ENCODE data around the gene ZNF48. TPM values are rescaled to one million over a fixed set of nuclear protein-coding genes. Genes with fewer than 3 reads are reported as not detected.

ZNF48 gene
- polyA plus RNA-seq, 1 of the 3 experiments (the other 2 are of a cell fraction) = 8.8 TPM

DNA sequence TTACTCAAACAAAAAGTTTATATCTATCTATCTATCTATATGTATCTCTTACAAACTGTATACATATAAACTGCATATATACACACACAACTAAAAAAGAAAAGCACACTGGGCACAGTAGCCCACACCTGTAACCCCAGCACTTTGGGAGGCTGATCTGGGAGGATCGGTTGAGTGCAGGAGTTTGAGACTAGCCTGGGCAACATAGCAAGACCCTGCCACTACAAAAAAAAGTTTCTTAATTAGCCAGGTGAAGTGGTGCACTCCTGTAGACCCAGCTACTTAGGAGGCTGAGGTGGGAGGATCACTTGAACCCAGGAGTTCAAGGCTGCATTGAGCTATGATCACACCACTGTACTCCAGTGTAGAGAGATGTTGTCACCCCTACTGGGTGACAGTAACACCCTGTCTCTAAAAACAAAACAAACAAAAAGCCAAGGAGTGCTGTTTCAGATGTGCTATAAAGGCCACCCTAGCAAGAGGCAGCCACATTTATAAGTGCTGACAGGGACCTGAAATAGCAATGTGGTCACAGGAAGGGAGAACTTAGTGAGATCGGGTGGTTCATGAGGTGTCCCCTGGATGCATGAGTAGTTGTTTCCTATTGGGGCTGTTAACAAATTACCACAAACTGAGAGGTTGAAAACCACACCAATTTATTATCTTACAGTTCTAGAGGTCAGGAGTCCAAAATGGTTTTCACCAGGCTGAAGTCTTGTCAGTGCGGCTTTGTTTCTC, 44.9 kb upstream of the ZNF48 start:
- CTCF ChIA-PET = interaction anchor here (2.3 kb wide), 1 partner anchor 59 kb away, joined by 8 read pairs; no protein-coding TSS in a partner anchor
- H3K4me1 ChIP-seq (ENCODE audit: control insufficient read depth in 1 of 2, insufficient read depth in 2 of 2, low read depth in 1 of 2, low read length in 1 of 2) = peaks cover 18 to 23% of the 10 kb centered on the region in 2 experiments; a peak in 3 of 4 replicates
- POLR2A ChIA-PET = interaction anchor here (0.6 kb wide), 1 partner anchor 1422 kb away, joined by 3 read pairs; no protein-coding TSS in a partner anchor
- peak overlapping the region in 1 of 2 experiments; percentile 26; a peak in 1 of 4 replicates for H3K27ac ChIP-seq (ENCODE audit: low read depth in 2 of 2, low read length in 1 of 2)
- H3K9ac ChIP-seq = no peak overlapping the region
- no peak overlapping the region for H2AFZ ChIP-seq (ENCODE audit: low read depth)
- H3K27me3 ChIP-seq (ENCODE audit: insufficient read depth) = no peaks in the 10 kb centered on the region
- peaks cover 26% of the 10 kb centered on the region for H3K79me2 ChIP-seq (ENCODE audit: insufficient read depth)
- peaks cover 13% of the 10 kb centered on the region for H3F3A ChIP-seq (replicated peaks; ENCODE audit: insufficient read depth)
- peaks cover 21% of the 10 kb centered on the region for H4K20me1 ChIP-seq (ENCODE audit: insufficient read depth)
- H3K36me3 ChIP-seq (replicated peaks in 1 of 2; ENCODE audit: control insufficient read depth in 1 of 2, insufficient read depth in 2 of 2, low read length in 1 of 2) = peaks cover 22 to 37% of the 10 kb centered on the region in 2 experiments
- DNase-seq = no peak
- H3K4me2 ChIP-seq = no peak overlapping the region
- H3K9me2 ChIP-seq = no peaks in the 10 kb centered on the region
- WGBS (ENCODE audit: low lambda C conversion rate) = 85% methylated on average over 3 of the region's 3 CpGs
- no peak overlapping the region for H3K4me3 ChIP-seq (ENCODE audit: low read depth in 2 of 2, low read length in 1 of 2)
- H3K9me3 ChIP-seq = no peaks in the 10 kb centered on the region
- TF ChIP-seq JUND (IDR thresholded peaks at IDR 0.05) (no peak), RCOR1 (IDR thresholded peaks at IDR 0.05; ENCODE audit: low read length) (no peak), YY1 (IDR thresholded peaks at IDR 0.05; ENCODE audit: low read depth) (no peak), EP300 (IDR thresholded peaks at IDR 0.05; ENCODE audit: borderline replicate concordance in 1 of 2, low read depth in 1 of 2, low read length in 1 of 2) (no peak), RFX5 (IDR thresholded peaks at IDR 0.05; ENCODE audit: low read length) (no peak)

DNA sequence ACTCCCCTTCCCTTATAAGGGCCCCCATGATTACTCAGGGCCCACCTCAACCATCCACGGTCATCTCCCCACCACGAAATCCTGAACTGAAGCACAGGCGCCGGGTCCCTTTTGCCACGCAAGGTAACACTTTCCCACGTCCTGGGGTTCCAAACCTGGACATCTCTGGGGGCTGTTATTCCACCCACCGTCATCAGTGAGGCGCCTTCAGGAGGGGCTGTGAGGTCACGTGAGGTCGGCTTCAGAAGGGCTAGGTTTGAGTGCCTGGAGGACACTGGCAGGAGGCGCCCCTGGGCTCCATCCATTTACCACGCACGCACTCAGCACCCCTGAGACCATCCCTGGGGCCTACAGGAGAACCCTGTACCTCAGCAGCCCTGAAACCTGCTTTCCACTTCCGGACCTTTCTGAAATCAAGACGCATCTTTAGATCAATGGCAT, 44.2 kb upstream of the ZNF48 start:
- ChIA-PET CTCF (interaction anchor here (2.3 kb wide), 1 partner anchor 58 kb away, joined by 8 read pairs; no protein-coding TSS in a partner anchor), POLR2A (no interaction called here)
- WGBS (ENCODE audit: low lambda C conversion rate) = 95% methylated on average over 13 of the region's 15 CpGs

DNA sequence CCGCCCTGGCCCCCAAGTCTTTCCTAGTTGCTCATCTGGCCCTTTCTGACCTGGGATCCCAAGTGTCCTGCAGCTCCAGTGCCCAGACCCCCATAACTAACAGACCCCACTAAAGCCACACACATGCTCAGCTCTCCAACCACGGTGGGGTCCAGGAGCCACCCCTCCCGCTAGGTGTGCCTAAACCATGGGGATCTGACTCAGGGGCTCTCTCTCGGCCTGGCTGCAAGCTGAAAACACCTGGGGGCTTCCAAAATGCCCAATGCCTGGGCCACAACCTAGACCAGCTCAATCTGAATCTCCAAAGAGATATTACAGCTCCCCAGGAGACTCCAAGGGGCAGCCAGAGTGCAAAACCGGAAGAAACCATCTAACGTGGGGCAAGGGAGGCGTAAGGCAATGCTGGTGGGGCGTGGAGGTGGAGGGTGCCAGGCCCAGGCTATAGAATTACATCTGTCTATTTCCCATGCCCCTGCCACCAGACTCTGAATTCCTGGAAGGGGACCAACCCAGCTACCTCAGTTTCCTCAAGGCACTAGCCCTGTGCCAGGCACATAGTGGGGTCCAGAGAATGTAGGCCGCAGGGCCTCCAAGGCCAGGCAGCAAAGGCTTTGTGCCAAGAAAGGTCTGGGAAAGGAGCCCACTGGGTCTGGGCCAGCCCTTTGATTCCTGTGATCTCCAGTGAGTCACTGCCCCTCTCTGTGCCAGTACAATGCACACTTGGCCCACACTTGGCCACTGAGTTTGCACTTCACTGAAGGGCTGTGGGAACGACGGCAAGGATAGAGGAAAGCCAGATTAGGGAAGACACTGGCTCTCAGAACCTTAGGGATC, 43.4 kb upstream of the ZNF48 start:
- CTCF ChIA-PET = interaction anchor here (1.1 kb wide), 1 partner anchor 26 kb away, joined by 3 read pairs; no protein-coding TSS in a partner anchor
- DNase-seq = no peak
- Histone ChIP-seq H3K4me2 (peak overlapping the region; percentile 96), H2AFZ (ENCODE audit: low read depth) (no peak overlapping the region), H3K27ac (ENCODE audit: low read depth in 2 of 2, low read length in 1 of 2) (peak overlapping the region; percentile 24 to 99; a peak in 2 of 4 replicates), H3K36me3 (replicated peaks in 1 of 2; ENCODE audit: control insufficient read depth in 1 of 2, insufficient read depth in 2 of 2, low read length in 1 of 2) (peaks cover 22 to 37% of the 10 kb centered on the region in 2 experiments), H3K9ac (peak overlapping the region; percentile 27; the same call in 1 of the 2 replicates), H3F3A (replicated peaks; ENCODE audit: insufficient read depth) (peaks cover 13% of the 10 kb centered on the region), H3K27me3 (ENCODE audit: insufficient read depth) (no peaks in the 10 kb centered on the region), H3K4me1 (ENCODE audit: control insufficient read depth in 1 of 2, insufficient read depth in 2 of 2, low read depth in 1 of 2, low read length in 1 of 2) (peaks cover 29 to 34% of the 10 kb centered on the region in 2 experiments), H4K20me1 (ENCODE audit: insufficient read depth) (peaks cover 21% of the 10 kb centered on the region), H3K79me2 (ENCODE audit: insufficient read depth) (peaks cover 26% of the 10 kb centered on the region), H3K9me2 (no peaks in the 10 kb centered on the region), H3K4me3 (ENCODE audit: low read depth in 2 of 2, low read length in 1 of 2) (no peak overlapping the region), H3K9me3 (no peaks in the 10 kb centered on the region)
- 56% methylated on average over 10 of the region's 11 CpGs for WGBS (ENCODE audit: low lambda C conversion rate)
- POLR2A ChIA-PET = no interaction called here
- peak; percentile 79 for TF ChIP-seq TCF12 (IDR thresholded peaks at IDR 0.05)
- peak; percentile 82; the same call in 1 of the 2 replicates for TF ChIP-seq SIN3A (IDR thresholded peaks at IDR 0.05; ENCODE audit: borderline replicate concordance, low read depth, low read length)
- TF ChIP-seq, protein P1, sequence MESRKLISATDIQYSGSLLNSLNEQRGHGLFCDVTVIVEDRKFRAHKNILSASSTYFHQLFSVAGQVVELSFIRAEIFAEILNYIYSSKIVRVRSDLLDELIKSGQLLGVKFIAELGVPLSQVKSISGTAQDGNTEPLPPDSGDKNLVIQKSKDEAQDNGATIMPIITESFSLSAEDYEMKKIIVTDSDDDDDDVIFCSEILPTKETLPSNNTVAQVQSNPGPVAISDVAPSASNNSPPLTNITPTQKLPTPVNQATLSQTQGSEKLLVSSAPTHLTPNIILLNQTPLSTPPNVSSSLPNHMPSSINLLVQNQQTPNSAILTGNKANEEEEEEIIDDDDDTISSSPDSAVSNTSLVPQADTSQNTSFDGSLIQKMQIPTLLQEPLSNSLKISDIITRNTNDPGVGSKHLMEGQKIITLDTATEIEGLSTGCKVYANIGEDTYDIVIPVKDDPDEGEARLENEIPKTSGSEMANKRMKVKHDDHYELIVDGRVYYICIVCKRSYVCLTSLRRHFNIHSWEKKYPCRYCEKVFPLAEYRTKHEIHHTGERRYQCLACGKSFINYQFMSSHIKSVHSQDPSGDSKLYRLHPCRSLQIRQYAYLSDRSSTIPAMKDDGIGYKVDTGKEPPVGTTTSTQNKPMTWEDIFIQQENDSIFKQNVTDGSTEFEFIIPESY (IDR thresholded peaks at IDR 0.05; ENCODE audit: borderline replicate concordance, low read depth) = no peak
- TF ChIP-seq NFIC (IDR thresholded peaks at IDR 0.05; ENCODE audit: borderline replicate concordance) = peak; percentile 99
- TF ChIP-seq, protein P2, sequence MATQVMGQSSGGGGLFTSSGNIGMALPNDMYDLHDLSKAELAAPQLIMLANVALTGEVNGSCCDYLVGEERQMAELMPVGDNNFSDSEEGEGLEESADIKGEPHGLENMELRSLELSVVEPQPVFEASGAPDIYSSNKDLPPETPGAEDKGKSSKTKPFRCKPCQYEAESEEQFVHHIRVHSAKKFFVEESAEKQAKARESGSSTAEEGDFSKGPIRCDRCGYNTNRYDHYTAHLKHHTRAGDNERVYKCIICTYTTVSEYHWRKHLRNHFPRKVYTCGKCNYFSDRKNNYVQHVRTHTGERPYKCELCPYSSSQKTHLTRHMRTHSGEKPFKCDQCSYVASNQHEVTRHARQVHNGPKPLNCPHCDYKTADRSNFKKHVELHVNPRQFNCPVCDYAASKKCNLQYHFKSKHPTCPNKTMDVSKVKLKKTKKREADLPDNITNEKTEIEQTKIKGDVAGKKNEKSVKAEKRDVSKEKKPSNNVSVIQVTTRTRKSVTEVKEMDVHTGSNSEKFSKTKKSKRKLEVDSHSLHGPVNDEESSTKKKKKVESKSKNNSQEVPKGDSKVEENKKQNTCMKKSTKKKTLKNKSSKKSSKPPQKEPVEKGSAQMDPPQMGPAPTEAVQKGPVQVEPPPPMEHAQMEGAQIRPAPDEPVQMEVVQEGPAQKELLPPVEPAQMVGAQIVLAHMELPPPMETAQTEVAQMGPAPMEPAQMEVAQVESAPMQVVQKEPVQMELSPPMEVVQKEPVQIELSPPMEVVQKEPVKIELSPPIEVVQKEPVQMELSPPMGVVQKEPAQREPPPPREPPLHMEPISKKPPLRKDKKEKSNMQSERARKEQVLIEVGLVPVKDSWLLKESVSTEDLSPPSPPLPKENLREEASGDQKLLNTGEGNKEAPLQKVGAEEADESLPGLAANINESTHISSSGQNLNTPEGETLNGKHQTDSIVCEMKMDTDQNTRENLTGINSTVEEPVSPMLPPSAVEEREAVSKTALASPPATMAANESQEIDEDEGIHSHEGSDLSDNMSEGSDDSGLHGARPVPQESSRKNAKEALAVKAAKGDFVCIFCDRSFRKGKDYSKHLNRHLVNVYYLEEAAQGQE (IDR thresholded peaks at IDR 0.05; ENCODE audit: low read depth, low read length) = no peak
- TF ChIP-seq RXRA (IDR thresholded peaks at IDR 0.05; ENCODE audit: borderline replicate concordance, low read depth) = peak; percentile 48; the same call in 1 of the 2 replicates

More for the DNA sequence above, 44.2 kb upstream of the ZNF48 start:
- Histone ChIP-seq H3K9ac (no peak overlapping the region), H3K4me1 (ENCODE audit: control insufficient read depth in 1 of 2, insufficient read depth in 2 of 2, low read depth in 1 of 2, low read length in 1 of 2) (peaks cover 21 to 26% of the 10 kb centered on the region in 2 experiments), H3K9me2 (no peaks in the 10 kb centered on the region), H3K27me3 (ENCODE audit: insufficient read depth) (no peaks in the 10 kb centered on the region), H3K27ac (ENCODE audit: low read depth in 2 of 2, low read length in 1 of 2) (peak overlapping the region in 1 of 2 experiments; percentile 99; a peak in 2 of 4 replicates), H3K4me3 (ENCODE audit: low read depth in 2 of 2, low read length in 1 of 2) (no peak overlapping the region), H3K4me2 (no peak overlapping the region), H2AFZ (ENCODE audit: low read depth) (no peak overlapping the region), H3K79me2 (ENCODE audit: insufficient read depth) (peaks cover 26% of the 10 kb centered on the region), H3K36me3 (replicated peaks in 1 of 2; ENCODE audit: control insufficient read depth in 1 of 2, insufficient read depth in 2 of 2, low read length in 1 of 2) (peaks cover 22 to 37% of the 10 kb centered on the region in 2 experiments), H3K9me3 (no peaks in the 10 kb centered on the region), H3F3A (replicated peaks; ENCODE audit: insufficient read depth) (peaks cover 13% of the 10 kb centered on the region), H4K20me1 (ENCODE audit: insufficient read depth) (peaks cover 21% of the 10 kb centered on the region)
- no peak for DNase-seq
- TF ChIP-seq RFX5 (IDR thresholded peaks at IDR 0.05; ENCODE audit: low read length) (no peak), RXRA (IDR thresholded peaks at IDR 0.05; ENCODE audit: borderline replicate concordance, low read depth) (no peak), GABPA (IDR thresholded peaks at IDR 0.05; ENCODE audit: low read depth) (no peak), MXI1 (IDR thresholded peaks at IDR 0.05; ENCODE audit: low read depth, low read length) (no peak), SIN3A (IDR thresholded peaks at IDR 0.05; ENCODE audit: borderline replicate concordance, low read depth, low read length) (no peak), YY1 (IDR thresholded peaks at IDR 0.05; ENCODE audit: low read depth) (no peak)

Measured in SK-N-SH (cell line).